ENCODE data around the gene REXO1.

REXO1 gene

DNA sequence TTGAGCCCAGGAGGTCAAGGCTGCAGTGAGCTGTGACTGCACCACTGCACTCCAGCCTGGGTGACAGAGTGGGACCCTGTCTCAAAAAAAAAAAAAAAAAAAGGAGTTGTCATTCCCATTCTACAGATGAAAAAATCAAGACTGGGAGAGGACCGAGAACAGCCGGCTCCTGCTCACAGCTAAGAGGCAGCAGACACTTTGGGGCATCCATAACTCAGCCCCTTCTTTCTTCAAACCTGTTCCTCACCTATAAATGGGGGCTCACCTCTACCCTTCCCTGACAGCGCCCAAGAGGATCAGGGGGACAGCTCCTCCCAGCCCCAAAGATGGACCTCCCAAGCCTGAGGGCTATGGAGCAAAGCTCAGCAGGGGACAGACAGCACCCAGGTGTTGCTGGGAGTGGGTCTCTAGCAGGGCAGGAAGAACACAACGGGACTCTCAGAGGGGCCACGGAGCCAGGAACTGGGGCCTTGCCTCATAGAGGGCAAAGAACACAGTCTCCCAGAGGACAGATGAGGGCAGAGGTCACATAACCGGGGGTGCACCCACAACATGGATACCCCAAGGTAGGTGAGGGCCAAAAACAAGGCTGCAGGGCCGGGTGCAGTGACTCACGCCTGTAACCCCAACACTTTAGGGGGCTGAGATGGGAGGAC is 18.5 kb upstream of the REXO1 start:
- TF ChIP-seq, protein P1, sequence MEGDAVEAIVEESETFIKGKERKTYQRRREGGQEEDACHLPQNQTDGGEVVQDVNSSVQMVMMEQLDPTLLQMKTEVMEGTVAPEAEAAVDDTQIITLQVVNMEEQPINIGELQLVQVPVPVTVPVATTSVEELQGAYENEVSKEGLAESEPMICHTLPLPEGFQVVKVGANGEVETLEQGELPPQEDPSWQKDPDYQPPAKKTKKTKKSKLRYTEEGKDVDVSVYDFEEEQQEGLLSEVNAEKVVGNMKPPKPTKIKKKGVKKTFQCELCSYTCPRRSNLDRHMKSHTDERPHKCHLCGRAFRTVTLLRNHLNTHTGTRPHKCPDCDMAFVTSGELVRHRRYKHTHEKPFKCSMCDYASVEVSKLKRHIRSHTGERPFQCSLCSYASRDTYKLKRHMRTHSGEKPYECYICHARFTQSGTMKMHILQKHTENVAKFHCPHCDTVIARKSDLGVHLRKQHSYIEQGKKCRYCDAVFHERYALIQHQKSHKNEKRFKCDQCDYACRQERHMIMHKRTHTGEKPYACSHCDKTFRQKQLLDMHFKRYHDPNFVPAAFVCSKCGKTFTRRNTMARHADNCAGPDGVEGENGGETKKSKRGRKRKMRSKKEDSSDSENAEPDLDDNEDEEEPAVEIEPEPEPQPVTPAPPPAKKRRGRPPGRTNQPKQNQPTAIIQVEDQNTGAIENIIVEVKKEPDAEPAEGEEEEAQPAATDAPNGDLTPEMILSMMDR (conservative IDR thresholded peaks at IDR 0.05; ENCODE audit: low read depth) = no peak
- H3K27ac ChIP-seq = peak overlapping the region; percentile 98
- DNase-seq (ENCODE audit: low spot score) = no peak
- CTCF ChIA-PET = no interaction called here
- POLR2A ChIA-PET (ENCODE audit: low non-redundant PET) = no interaction called here

DNA sequence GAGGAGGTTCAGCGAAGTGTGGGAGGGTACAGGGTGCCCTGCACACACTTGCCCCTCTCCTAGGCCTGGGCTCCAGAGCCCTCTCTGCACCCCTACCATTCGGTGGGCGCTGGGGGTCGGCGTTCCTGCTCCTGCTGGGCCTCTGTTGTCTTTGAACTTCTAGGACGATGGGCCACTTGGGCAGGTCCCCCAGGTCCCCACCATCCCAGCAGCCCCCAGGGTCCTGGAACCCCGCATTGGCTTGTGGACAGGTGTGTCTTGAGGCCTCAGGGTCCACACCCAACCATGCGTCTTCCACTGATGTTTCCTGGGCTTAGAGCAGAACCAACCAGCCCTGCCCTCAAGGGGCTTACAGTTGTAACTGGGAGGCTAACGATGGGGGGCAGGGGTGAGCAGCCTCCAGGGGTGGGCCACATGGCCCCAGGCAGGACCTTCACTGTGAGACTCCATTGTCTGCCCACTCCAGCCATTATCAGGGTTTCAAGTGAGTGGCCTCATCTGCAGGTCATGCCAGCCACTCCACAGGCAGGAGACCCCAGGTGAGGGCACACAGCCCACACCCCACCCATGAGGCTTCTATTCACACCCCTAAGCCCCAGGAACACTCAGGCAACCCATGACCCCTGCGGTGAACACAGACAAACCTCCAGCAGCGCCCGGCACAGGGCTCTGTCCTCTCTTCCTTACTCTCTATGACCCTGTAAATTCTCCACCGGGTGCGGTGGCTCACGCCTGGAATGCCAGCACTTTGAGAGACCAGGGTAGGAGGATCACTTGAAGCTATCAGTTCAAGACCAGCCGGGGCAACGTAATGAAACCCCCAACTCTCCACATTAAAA is 17.1 kb upstream of the REXO1 start:
- ChIA-PET CTCF (interaction anchor here (0.6 to 1.2 kb wide), 5 partner anchors 10 to 374 kb away, joined by 3 to 5 read pairs (median 3); no protein-coding TSS in a partner anchor), POLR2A (ENCODE audit: low non-redundant PET) (interaction anchor here (0.7 kb wide), 1 partner anchor 293 kb away, joined by 3 read pairs; no protein-coding TSS in a partner anchor)
- peak overlapping the region; percentile 98 for H3K27ac ChIP-seq

DNA sequence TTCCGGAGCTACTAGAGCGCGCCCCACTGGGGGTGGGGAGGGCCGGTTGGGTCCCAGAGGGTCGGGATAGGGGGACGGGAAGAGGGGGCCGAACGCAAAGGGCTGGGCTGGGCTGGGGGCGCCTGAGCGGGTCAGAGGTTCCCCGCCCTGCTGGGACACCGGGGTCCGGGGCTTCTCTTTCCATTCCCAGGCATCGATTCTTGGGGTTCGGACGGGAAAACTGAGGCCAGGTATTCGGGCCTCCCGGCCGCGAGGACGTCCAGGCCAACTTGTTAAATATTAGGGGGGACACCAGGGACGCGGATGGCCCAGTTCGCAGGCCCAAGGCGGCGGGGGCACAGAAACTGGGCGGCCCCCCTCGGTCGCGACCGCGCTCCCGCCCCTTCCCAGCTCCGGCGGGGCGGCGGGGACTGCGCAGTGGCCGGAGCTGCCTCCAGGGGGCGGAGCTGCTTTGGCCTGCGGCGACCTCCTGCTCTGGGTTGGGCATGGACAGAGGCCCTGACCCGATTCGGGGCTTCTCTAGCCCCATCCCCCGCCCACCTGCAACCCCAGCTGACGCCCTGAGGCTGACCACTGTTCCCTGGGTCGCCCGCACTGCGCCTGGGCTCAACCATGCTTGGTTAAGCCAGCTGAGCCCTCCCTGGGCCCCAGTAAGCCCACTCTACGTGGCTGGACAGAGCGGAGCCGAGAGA is 16.3 kb upstream of the REXO1 start:
- DNase-seq (ENCODE audit: low spot score) = no peak
- ChIA-PET CTCF (interaction anchor here (0.6 to 1.2 kb wide), 9 partner anchors 11 to 375 kb away, joined by 3 to 5 read pairs (median 3); no protein-coding TSS in a partner anchor), POLR2A (ENCODE audit: low non-redundant PET) (no interaction called here)
- peak overlapping the region; percentile 98 for H3K27ac ChIP-seq
- TF ChIP-seq, protein P1 (conservative IDR thresholded peaks at IDR 0.05; ENCODE audit: low read depth) = peak; percentile 86

More for the DNA sequence above, 17.1 kb upstream of the REXO1 start:
- TF ChIP-seq, protein P1 (conservative IDR thresholded peaks at IDR 0.05; ENCODE audit: low read depth) = no peak
- no peak for DNase-seq (ENCODE audit: low spot score)

DNA sequence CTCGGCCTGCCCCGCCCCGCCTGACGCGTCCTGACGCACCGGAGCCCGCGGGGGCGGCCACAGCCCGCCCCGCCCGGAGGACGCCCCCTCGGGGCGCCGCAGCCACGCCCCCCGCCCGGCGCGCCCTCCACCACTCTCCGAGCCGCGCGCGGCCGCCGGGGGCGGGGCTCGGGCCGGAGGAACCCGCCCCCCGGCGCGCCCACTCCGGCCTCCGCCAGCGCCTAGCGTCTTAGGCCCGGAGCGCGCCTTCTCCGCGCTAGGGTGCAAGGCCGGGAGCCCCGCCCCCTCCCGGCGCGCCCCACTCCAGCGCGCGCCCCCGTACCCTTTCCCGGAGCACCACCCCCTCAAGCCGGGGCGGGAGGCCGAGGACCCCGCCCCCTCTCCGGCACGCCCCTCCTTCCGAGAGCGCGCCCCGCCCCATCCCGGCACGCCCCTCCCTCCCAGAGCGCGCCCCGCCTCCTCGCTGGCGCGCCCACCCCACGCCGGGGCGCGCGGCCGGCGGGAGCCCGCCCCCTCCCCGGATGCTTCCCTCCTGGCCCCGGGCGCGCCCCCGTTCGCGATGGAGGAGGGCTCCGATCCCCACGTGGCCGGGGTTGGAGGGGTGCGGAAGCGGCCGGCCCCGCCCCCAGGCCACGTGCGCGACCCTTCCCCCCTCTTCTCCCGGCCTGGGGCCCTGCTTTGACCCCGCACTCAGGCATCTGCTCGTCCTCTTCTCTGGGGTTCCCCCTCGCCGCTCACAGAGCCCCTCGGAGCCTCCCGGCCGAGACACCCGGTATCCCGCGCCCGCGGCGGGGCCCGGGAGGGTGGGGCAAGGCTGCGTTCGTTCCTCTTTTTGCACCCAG is 15.6 kb upstream of the REXO1 start:
- TF ChIP-seq, protein P1 (conservative IDR thresholded peaks at IDR 0.05; ENCODE audit: low read depth) = no peak
- ChIA-PET POLR2A (ENCODE audit: low non-redundant PET) (no interaction called here), CTCF (interaction anchor here (0.6 to 1.2 kb wide), 7 partner anchors 12 to 241 kb away, joined by 3 to 5 read pairs (median 3); no protein-coding TSS in a partner anchor)
- H3K27ac ChIP-seq = peak overlapping the region; percentile 98
- peak; percentile 93 for DNase-seq (ENCODE audit: low spot score)

DNA sequence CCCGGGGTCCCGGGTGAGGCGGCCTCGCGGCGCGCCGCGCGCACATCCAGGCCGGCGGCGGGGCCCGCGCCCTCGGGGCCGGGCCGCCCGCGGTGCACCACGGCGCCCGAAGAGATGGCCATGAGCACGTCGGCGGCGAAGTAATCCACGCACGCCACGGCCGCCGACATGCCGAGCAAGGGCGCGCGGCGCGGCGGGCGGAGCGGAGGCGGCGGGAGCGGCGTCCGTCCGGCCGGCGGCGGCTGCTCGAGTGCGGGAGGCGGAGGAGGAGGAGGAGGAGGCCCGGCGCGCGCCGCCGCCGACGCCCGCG is 15.0 kb upstream of the REXO1 start, which contains the start of gene KLF16:
Gene KLF16 (minus strand): TSS at position 252 of the 310 bp plus-strand sequence. CDS start 82 bp downstream, at position 170.
- DNase-seq (ENCODE audit: low spot score) = no peak
- TF ChIP-seq, protein P1 (conservative IDR thresholded peaks at IDR 0.05; ENCODE audit: low read depth) = no peak
- CTCF ChIA-PET = no interaction called here

More for the DNA sequence above, 15.0 kb upstream of the REXO1 start, which contains the start of gene KLF16:
- POLR2A ChIA-PET (ENCODE audit: low non-redundant PET) = no interaction called here
- peak within 1 kb of the TSS; percentile 98 for H3K27ac ChIP-seq

Measured in RWPE1 (cell line).